Mesenteric fat pad (tissue), 1 donor: ENCODE measurements around the gene IL11. TPM values are rescaled to one million over a fixed set of nuclear protein-coding genes. Genes with fewer than 3 reads are reported as not detected.
"Not testable (repeated sequence)": the region's sequence is repeated elsewhere in the genome, so short reads cannot be mapped to it uniquely, and the experiment has no call there.

Experiments used
- DNase-seq: peaks from one replicate; pipeline ENCODE4 v3.0.0-alpha.2; 2020; ENCODE audit warnings: low spot score
- long read RNA-seq: library from polyadenylated mRNA; unstranded; transcript quantifications from one replicate; pipeline ENCODE4 v2.0.0, GENCODE V29; 2020
- total RNA-seq: library from RNA; stranded (reverse); fragmentation: NEBNext Ultra II Directional; extraction: Animal tissue kit (Norgen Biotek cat#: 25700); gene quantifications from one replicate; pipeline ENCODE4 v1.2.1, GENCODE V29; 2021
- donor health status: DM: yes; HTN: yes; CAD: no.

IL11 gene
- not detected for total RNA-seq
- long read RNA-seq: 0 reads

DNA sequence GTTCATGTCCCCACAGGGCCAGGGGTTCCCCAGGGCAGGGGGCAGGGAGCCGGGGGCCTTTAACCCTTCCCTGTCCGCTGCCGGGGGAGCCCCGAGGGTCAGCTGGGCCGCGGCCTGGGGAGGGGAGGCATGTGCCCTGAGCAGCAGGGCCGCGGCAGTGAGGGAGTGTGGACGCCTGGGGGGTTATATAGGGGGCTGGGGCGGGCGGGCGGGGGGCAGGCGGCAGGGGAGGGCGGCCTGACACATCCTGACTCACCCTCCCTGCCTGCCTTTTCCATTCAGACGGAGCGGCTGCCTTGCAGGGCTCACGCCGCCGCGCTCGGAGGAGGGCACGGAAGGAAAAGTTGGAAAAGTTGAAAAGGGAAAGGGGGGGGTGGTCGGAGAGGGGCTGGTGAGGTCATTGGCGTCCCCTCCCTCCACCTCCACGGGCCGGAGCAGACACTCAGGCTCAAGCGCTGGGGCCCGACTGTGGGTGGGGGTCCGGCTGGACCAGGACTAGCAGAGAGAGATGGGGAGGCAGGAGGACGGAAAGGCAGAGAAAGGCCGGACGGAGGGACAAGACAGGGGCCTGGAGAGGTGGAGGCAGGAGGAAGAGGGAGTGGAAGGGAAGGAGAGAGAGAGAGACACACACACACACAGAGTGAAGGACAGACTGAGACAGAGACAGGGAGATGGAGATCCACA, at the start of gene IL11:
TSS of gene IL11 (minus strand) at position 159 of the 684 bp plus-strand sequence. CDS start at position 6, 153 bp downstream.
- DNase-seq: no peak

- no peak for DNase-seq
Observed at GRCh38 chr19:55419624-55420236, 49.5 kb upstream of the IL11 start.

- no peak for DNase-seq
Observed at GRCh38 chr19:55419103-55419502, 48.8 kb upstream of the IL11 start.

- DNase-seq: no peak
Observed at GRCh38 chr19:55418185-55418584, 47.9 kb upstream of the IL11 start.

- DNase-seq: no peak
Observed at GRCh38 chr19:55410168-55410567, 39.9 kb upstream of the IL11 start.

GRCh38 chr19:55409179-55409578, 38.9 kb upstream of the IL11 start:
- not testable (repeated sequence) for DNase-seq

DNA sequence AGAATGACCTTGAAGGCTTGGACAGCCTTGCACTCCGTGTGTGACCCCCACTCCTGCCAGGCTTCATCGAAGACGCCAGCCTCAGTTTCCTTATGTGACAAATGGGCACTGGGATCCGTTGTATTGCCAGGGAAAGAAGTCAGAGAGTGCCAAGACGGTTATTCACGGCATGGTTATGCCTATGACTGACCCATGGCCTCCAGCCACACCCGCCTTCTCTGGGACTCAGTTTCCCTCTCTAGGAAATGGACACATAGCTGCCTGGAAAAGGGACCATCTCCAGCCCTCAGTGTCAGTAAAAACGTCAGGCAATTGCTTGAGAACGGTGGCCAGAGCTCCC, 38.2 kb upstream of the IL11 start:
- no peak for DNase-seq

- peak; percentile 99 for DNase-seq
Observed at GRCh38 chr19:55407800-55408532, 37.7 kb upstream of the IL11 start.

DNA sequence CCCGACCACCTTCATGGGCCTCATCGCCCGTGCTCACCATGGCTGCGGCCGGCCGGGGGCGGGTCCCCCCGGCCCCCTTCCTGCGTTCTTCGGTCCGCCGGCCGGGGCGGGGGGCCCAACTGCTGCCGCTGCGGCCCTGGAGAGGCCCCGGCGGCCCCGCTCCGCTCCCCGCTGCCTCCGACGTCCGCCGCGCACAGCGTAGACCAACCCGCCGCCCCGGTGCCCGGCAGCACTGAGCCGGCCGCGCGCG, 37.2 kb upstream of the IL11 start, which contains the start of gene UBE2S:
TSS of gene UBE2S (minus strand) at position 239 of the 250 bp plus-strand sequence. CDS start at position 40, 199 bp downstream.
- not testable (repeated sequence) for DNase-seq

GRCh38 chr19:55406826-55407549, 36.7 kb upstream of the IL11 start:
- no peak for DNase-seq

GRCh38 chr19:55406091-55406825, 36.0 kb upstream of the IL11 start:
- DNase-seq: no peak

DNA sequence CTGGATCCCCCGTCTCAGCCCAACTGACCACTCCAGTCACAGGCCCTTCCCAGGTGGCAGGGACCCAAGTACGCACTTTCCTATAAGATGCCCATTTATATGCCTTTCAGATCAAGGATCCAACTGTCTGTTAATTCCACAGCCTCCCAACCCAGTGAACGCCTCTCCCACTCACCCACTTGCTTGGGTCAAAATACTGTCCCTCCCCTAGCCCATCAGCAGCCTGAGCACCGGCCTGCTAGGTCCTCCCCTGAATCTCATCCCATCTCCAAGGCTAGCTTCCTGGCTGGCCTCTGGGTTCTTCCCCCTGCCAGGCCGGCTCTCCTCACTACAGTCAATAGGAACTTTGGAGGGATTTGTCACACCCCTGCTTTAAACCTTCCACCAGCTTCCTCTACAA, 35.4 kb upstream of the IL11 start:
- no peak for DNase-seq

GRCh38 chr19:55402509-55402908, 32.2 kb upstream of the IL11 start:
- DNase-seq: no peak

DNA sequence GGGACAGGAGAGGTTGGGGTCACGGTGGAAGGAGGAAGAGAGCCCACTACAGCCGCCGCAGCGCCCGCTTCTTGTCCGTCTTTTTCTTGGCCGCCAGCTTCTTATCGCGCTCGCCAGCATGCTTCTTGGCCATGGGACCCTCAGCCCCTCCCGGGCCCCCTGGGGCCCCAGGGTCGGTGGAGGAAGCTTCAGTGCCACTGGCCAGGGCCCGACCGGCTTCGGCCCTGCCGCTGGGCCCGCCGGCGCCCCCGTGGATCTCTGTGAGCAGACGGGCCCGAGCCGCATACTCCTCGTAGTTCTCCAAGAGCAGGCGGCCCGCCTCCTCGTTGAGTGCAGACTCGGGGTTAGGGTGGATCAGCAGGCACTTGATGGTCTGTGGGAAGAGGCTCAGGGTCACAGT, 31.1 kb upstream of the IL11 start:
- DNase-seq: not testable (repeated sequence)

DNA sequence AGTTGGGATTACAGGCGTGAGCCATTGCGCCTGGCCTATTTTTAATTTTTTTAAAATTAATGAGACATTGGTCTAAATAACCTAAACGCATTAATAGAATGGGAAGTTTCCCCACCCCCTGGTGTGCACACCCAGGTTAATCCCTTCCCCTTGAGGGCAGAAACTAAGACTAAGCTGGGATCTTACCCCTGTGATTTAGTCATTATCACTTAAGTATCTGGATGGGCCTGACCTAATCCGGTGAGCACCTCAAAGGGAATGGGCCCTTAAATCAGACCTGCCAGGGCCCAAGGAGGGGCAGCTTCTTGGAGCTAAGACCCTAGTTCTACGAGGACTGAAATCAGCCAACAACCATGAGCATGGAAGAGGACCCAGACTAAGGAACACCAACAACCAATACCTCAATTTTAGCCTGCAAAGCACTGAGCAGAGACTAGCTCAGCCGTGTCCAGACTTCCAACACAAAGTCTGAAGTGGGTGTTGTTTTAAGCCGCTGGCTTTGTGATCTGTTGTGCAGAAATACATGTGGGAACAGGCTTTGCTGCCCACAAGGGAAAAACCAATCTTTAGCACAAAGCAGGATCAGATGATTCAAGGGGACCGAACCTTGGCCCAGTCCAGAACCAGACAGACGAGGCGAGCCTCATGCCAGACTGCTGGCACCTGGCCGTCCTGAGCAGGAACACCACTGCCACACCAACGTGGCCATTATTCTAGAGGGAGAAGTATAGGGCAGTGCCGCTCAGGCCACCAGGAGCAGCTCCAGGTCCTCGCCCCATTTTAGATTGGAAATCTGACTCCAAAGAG, 30.2 kb upstream of the IL11 start:
- no peak for DNase-seq

DNA sequence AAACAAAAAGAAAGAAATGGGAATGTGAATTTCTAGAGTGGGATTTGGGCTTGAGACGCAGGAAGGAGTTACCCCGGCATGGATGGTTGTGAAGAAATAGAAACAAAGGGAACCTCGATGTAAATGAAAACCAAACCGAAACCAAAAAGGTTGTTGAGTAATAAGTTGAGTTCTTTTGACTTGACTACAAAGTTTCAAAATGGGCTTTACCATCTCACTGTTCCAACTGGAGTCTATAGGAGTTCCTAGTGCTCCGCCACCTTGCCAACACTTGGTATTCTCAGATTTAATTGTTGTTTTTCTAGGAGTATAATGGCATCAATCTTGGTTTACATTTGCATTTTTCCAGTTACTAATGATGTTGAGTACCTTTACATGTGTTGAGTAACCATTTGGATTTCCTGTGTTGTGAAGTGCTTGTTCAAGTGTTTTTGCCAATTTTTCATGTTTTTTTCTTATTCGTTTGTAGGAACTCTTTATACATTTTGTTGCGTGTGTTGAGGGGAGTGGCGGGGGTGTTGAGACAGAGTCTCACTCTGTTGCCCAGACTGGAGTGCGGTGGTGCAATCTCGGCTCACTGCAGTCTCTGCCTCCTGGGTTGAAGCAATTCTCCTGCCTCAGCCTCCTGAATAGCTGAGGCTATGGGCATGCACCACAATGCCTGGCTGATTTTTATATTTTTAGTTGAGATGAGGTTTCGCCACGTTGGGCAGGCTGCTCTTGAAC, 28.1 kb upstream of the IL11 start:
- no peak for DNase-seq

- no peak for DNase-seq
Observed at GRCh38 chr19:55392820-55393761, 22.8 kb upstream of the IL11 start.
